HepG2 (cell line): Measurements from ENCODE around the gene CLEC16A. TPM values are rescaled to one million over a fixed set of nuclear protein-coding genes. Genes with fewer than 3 reads are reported as not detected.

Experiments
- ATAC-seq: fragments of 200-7000 bp; cut with Tn5 transposase; 3 replicates; pipeline ENCODE4 v1.9.1; 2020; ENCODE audit warnings: mild to moderate bottlenecking, moderate library complexity
- BruUV-seq: library from RNA; stranded (reverse); fragments of 400-500 nt; replicated peaks from 2 replicates; lab custom pipeline; 2021; lab: Mats Ljungman, UMichigan
- CTCF ChIA-PET: fragments of 300-600 bp; formaldehyde crosslinking; extraction: SDS; loops from one replicate; lab custom pipeline; 2021; ENCODE audit warnings: low total read pairs, inconsistent platforms, low intra/inter-chr PET ratio; lab: Yijun Ruan, JAX
- POLR2A ChIA-PET: fragments of 350-600 bp; sonication (Branson Sonifier 250); formaldehyde crosslinking; loops from one replicate; lab custom pipeline; 2020; ENCODE audit warnings: antibody characterized with exemption, inconsistent platforms; lab: Yijun Ruan, JAX
- DNase-seq: peaks from one replicate; pipeline ENCODE4 v3.0.0-alpha.2; 2015; ENCODE audit warnings: low spot score
- FAIRE-seq: peaks from 3 replicates; lab custom pipeline; 2011; peaks lifted over from hg19 to GRCh38; lab: Jason Lieb, UNC
- H2AFZ ChIP-seq: one replicate; pipeline ENCODE4 v1.6.1; 2011; ENCODE audit warnings: low read length, inconsistent platforms
- H3K27ac ChIP-seq: fragments of 300-600 bp; 3 replicates; pipeline ENCODE4 v1.8.0; 2011; ENCODE audit warnings: mixed run types, mild to moderate bottlenecking, mixed read lengths, low read length, inconsistent platforms; ENCODE audit not compliant: insufficient read depth; ENCODE audit errors: extremely low read length
- H3K27me3 ChIP-seq, 2 experiments: fragments of 200-600 bp in 1 of 2; 2 replicates in 1 of 2; 3 replicates in 1 of 2; pipeline versions ENCODE4 v1.6.0 to v1.8.0; 2011; ENCODE audit warnings: low read length in 2 of 2, mild to moderate bottlenecking in 2 of 2, moderate library complexity in 2 of 2, inconsistent platforms in 1 of 2; ENCODE audit not compliant: insufficient read depth in 2 of 2, control insufficient read depth in 1 of 2
- H3K36me3 ChIP-seq, 2 experiments: fragments of 200-600 bp in 1 of 2; replicated peaks in 1 of 2; 2 replicates in 1 of 2; 3 replicates in 1 of 2; pipeline versions ENCODE4 v1.5.1 to v1.8.0; 2011; ENCODE audit warnings: low read length in 2 of 2, inconsistent platforms in 1 of 2; ENCODE audit not compliant: insufficient read depth in 2 of 2, control insufficient read depth in 1 of 2
- H3K4me1 ChIP-seq: 2 replicates; pipeline ENCODE4 v1.5.1; 2012; ENCODE audit warnings: low read length, inconsistent platforms; ENCODE audit not compliant: insufficient read depth
- H3K4me2 ChIP-seq: 2 replicates; pipeline ENCODE4 v1.6.0; 2011; ENCODE audit warnings: low read depth, low read length, inconsistent platforms
- H3K4me3 ChIP-seq, 3 experiments: fragments of 200-600 bp in 1 of 3; sonication (generic), shearing (Covaris generic) in 1 of 3; replicated peaks in 1 of 3; 2 replicates each; pipeline ENCODE4 v1.5.1; 2011 to 2016; ENCODE audit warnings: low read length in 3 of 3, inconsistent platforms in 2 of 3, low read depth in 2 of 3, mild to moderate bottlenecking in 2 of 3, control low read depth in 1 of 3, mixed read lengths in 1 of 3; ENCODE audit not compliant: insufficient read depth in 1 of 3
- H3K79me2 ChIP-seq: one replicate; pipeline ENCODE4 v1.6.1; 2011; ENCODE audit warnings: low read length, inconsistent platforms; ENCODE audit not compliant: insufficient read depth
- H3K9ac ChIP-seq: 2 replicates; pipeline ENCODE4 v1.6.0; 2011; ENCODE audit warnings: mild to moderate bottlenecking, low read depth, low read length, inconsistent platforms; ENCODE audit not compliant: insufficient read depth
- H3K9me3 ChIP-seq: 2 replicates; pipeline ENCODE4 v1.5.1; 2012; ENCODE audit warnings: mild to moderate bottlenecking, low read length
- H4K20me1 ChIP-seq: 2 replicates; pipeline ENCODE4 v1.6.0; 2011; ENCODE audit warnings: inconsistent platforms, mild to moderate bottlenecking, low read length, moderate library complexity; ENCODE audit not compliant: insufficient read depth
- ARNT ChIP-seq: fragments of 450-650 bp; IDR thresholded peaks from 2 replicates; pipeline ENCODE4 v1.6.1; 2017
- MEIS1 ChIP-seq: sonication (generic); formaldehyde crosslinking; IDR thresholded peaks from 2 replicates; pipeline ENCODE4 v1.9.0; 2021; ENCODE audit warnings: mild to moderate bottlenecking, missing genetic modification reagents, moderate library complexity, borderline replicate concordance
- ZIK1 ChIP-seq: sonication (generic); formaldehyde crosslinking; IDR thresholded peaks from 2 replicates; pipeline ENCODE4 v1.5.0; 2020; ENCODE audit warnings: mild to moderate bottlenecking, low read depth, missing genetic modification reagents, borderline replicate concordance
- ZNF180 ChIP-seq: sonication (generic); formaldehyde crosslinking; IDR thresholded peaks from 2 replicates; pipeline ENCODE4 v1.4.0; 2020; ENCODE audit warnings: low read depth, missing genetic modification reagents, borderline replicate concordance
- ZNF317 ChIP-seq: sonication (generic); formaldehyde crosslinking; IDR thresholded peaks from 2 replicates; pipeline ENCODE4 v1.5.0; 2020; ENCODE audit warnings: mild to moderate bottlenecking, missing genetic modification reagents
- ZNF746 ChIP-seq: sonication (generic); formaldehyde crosslinking; IDR thresholded peaks from 2 replicates; pipeline ENCODE4 v1.8.0; 2022; ENCODE audit warnings: mild to moderate bottlenecking, missing genetic modification reagents
- ZNF768 ChIP-seq: sonication (generic); formaldehyde crosslinking; IDR thresholded peaks from 2 replicates; pipeline ENCODE4 v1.4.0; 2020; ENCODE audit warnings: missing genetic modification reagents
- ZSCAN30 ChIP-seq: sonication (generic); formaldehyde crosslinking; IDR thresholded peaks from 2 replicates; pipeline ENCODE4 v1.5.0; 2020; ENCODE audit warnings: mild to moderate bottlenecking, missing genetic modification reagents
- WGBS: methylation state at CpG from one replicate; pipeline ENCODE4 v1.1.6; 2017; ENCODE audit warnings: low lambda C conversion rate; 5-methylcytosine and 5-hydroxymethylcytosine counted together
- in situ Hi-C: cut with HindIII; loops from 2 replicates; pipeline ENCODE4 v1.10.0; 2017; ENCODE audit warnings: low pct_unique_long_range_greater_than_20kb; ENCODE audit not compliant: extremely low pct_ligation_motif_present
- intact Hi-C: fragments of 100-400 bp; cut with micrococcal nuclease; formaldehyde crosslinking; loops from one replicate; pipeline ENCODE4 v1.10.0; 2022; ENCODE audit not compliant: unreplicated experiment
- polyA plus RNA-seq, 8 experiments: library from polyadenylated mRNA; depleted of rRNA in 3 of 8; stranded (reverse) in 7 of 8; unstranded in 1 of 8; fragments of >200 nt; fragmentation: Illumina TruSeq in 4 of 8; extraction: Trizol in 4 of 8; gene quantifications; 2 replicates each; pipeline versions ENCODE4 v1.2.1 to v1.2.3, GENCODE V29; 2011 to 2016; ENCODE audit warnings: low read depth in 4 of 8, missing spikeins in 1 of 8, mixed read lengths in 1 of 8; ENCODE audit not compliant: insufficient read depth in 1 of 8
- total RNA-seq, 5 experiments: library from RNA; depleted of rRNA; stranded (reverse); fragments of >200 nt; fragmentation: Illumina TruSeq; extraction: Trizol; gene quantifications; 2 replicates each; pipeline ENCODE4 v1.2.3, GENCODE V29; 2016; ENCODE audit warnings: low read depth in 1 of 5
- TF ChIP-seq, protein P1 (sequence below): sonication (generic); formaldehyde crosslinking; IDR thresholded peaks from 2 replicates; pipeline ENCODE4 v1.4.0; 2020; ENCODE audit warnings: missing genetic modification reagents, mild to moderate bottlenecking, borderline replicate concordance
- TF ChIP-seq, protein P2 (sequence below): sonication (generic); formaldehyde crosslinking; IDR thresholded peaks from 2 replicates; pipeline ENCODE4 v1.5.0; 2020; ENCODE audit warnings: mild to moderate bottlenecking, missing genetic modification reagents
- TF ChIP-seq, protein P3 (sequence below): sonication (generic); formaldehyde crosslinking; IDR thresholded peaks from 2 replicates; pipeline ENCODE4 v1.4.0; 2020; ENCODE audit warnings: mild to moderate bottlenecking, missing genetic modification reagents

Gene CLEC16A
- total and polyA plus RNA-seq, 2 of the 13 experiments (the other 11 are each of a cell fraction or from before 2014, with no cell fraction given): 8.5 to 10.3 TPM

DNA sequence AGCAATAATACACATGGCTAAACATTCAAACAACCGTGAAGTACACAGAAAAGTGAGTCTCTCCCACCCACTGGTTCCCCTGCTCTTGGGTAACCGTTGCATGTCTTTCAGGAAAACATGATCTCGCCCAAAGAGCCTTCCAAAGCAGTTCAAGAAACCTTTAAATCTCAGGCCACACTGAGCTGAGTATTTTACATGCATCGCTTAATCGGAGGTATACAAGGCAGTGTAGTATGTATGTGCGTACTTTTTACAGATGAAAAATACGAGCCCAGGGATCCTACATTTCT is 1.4 kb upstream of the CLEC16A start (continued):
- TF ChIP-seq, protein P1, sequence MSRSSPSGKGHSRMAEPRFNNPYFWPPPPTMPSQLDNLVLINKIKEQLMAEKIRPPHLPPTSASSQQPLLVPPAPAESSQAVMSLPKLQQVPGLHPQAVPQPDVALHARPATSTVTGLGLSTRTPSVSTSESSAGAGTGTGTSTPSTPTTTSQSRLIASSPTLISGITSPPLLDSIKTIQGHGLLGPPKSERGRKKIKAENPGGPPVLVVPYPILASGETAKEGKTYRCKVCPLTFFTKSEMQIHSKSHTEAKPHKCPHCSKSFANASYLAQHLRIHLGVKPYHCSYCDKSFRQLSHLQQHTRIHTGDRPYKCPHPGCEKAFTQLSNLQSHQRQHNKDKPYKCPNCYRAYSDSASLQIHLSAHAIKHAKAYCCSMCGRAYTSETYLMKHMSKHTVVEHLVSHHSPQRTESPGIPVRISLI (CRISPR knock-in tag): 0 out of 2 replicates have a peak, but pooled peaks have one; percentile 5
- TF ChIP-seq, protein P2, sequence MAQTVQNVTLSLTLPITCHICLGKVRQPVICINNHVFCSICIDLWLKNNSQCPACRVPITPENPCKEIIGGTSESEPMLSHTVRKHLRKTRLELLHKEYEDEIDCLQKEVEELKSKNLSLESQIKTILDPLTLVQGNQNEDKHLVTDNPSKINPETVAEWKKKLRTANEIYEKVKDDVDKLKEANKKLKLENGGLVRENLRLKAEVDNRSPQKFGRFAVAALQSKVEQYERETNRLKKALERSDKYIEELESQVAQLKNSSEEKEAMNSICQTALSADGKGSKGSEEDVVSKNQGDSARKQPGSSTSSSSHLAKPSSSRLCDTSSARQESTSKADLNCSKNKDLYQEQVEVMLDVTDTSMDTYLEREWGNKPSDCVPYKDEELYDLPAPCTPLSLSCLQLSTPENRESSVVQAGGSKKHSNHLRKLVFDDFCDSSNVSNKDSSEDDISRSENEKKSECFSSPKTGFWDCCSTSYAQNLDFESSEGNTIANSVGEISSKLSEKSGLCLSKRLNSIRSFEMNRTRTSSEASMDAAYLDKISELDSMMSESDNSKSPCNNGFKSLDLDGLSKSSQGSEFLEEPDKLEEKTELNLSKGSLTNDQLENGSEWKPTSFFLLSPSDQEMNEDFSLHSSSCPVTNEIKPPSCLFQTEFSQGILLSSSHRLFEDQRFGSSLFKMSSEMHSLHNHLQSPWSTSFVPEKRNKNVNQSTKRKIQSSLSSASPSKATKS: 0 out of 2 replicates have a peak, but pooled peaks have one; percentile 28
- TF ChIP-seq ZNF180: no peak
- 0 out of 2 replicates have a peak, but pooled peaks have one; percentile 5 for TF ChIP-seq ZIK1 (CRISPR knock-in tag)

DNA sequence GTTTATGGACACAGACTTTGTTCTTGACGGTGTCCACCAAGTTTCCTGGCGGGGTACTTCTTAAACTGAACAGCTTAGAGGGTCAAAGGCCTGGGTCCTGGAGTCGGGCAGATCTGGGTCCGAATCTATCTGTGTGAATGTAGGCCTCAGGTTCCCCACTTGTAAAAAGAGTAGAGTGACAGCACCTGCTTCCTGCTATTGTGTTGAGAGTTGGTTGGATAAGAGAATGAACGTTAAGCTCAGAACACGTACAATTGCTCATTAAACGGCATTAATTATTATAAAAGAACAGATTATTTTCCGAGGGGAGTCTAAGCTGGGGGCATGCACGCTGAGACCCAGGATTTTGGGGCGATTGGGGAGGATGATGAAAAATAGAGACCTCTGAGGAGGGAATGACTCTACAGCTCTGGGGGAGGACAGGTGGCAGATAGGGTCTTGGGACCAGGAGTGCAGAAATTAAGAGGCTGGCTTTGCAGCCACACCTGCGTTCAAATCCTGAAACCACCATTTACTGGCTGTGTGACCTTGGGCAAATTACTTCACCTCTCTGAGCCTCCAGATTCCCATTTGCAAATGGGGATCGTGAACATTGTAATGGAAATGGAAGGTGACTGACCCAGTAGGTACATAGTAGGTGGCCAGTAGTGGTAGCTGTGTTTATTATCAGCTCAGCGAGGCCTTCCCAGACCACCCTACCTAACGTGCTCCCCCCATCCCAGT is 862 bp downstream of the CLEC16A start:
- no peak for ATAC-seq
- no peak overlapping the region for H2AFZ ChIP-seq
- POLR2A ChIA-PET: interaction anchor here (1.1 to 2.0 kb wide), 5 partner anchors 19 to 311 kb away, joined by 4 to 10 read pairs (median 7); partner anchors contain the start of genes NUBP1 and SOCS1
- no peaks in the 10 kb centered on the region; a peak in 1 of 5 replicates for H3K27me3 ChIP-seq
- H3K9me3 ChIP-seq: no peaks in the 10 kb centered on the region
- peak overlapping the region; percentile 77 for H3K9ac ChIP-seq
- intact Hi-C loops (loop anchor here (1.0 kb wide), 1 partner anchor 26 kb away; no protein-coding TSS in a partner anchor), in situ Hi-C loops (no loop called here)
- peaks cover 35% of the 10 kb centered on the region for H3K79me2 ChIP-seq
- BruUV-seq: TSS peak; percentile 62
- DNase-seq: no peak
- CTCF ChIA-PET: no interaction called here
- TF ChIP-seq ZNF746 (peak; percentile 38; the same call in 1 of the 2 replicates), ARNT (no peak), ZNF317 (CRISPR knock-in tag) (0 out of 2 replicates have a peak, but pooled peaks have one; percentile 14), ZNF768 (CRISPR knock-in tag) (peak; percentile 93), MEIS1 (CRISPR knock-in tag) (0 out of 2 replicates have a peak, but pooled peaks have one; percentile 47), ZSCAN30 (CRISPR knock-in tag) (0 out of 2 replicates have a peak, but pooled peaks have one; percentile 6)
- TF ChIP-seq, protein P3, sequence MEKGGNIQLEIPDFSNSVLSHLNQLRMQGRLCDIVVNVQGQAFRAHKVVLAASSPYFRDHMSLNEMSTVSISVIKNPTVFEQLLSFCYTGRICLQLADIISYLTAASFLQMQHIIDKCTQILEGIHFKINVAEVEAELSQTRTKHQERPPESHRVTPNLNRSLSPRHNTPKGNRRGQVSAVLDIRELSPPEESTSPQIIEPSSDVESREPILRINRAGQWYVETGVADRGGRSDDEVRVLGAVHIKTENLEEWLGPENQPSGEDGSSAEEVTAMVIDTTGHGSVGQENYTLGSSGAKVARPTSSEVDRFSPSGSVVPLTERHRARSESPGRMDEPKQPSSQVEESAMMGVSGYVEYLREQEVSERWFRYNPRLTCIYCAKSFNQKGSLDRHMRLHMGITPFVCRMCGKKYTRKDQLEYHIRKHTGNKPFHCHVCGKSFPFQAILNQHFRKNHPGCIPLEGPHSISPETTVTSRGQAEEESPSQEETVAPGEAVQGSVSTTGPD (CRISPR knock-in tag): 0 out of 2 replicates have a peak, but pooled peaks have one; percentile 17
- TF ChIP-seq, protein P2: no peak
- H3K4me1 ChIP-seq: peaks cover 44% of the 10 kb centered on the region
- H3K4me3 ChIP-seq: peak overlapping the region; percentile 91 to 93 (median 92)
- H4K20me1 ChIP-seq: peaks cover 12% of the 10 kb centered on the region
- H3K4me2 ChIP-seq: peak overlapping the region; percentile 98
- peak overlapping the region; percentile 24 for H3K27ac ChIP-seq
- FAIRE-seq: no peak
- H3K36me3 ChIP-seq: no peaks in the 10 kb centered on the region
- 19% methylated on average over 14 of the region's 14 CpGs for WGBS
